Astrocyte (in vitro differentiated cells and primary cell): ENCODE results near the gene ZNF19. TPM values are rescaled to one million over a fixed set of nuclear protein-coding genes. Genes with fewer than 3 reads are reported as not detected.

ENCODE experiments used
- DNase-seq: peaks from one replicate; pipeline ENCODE4 v3.0.0-alpha.2; 2010; ENCODE audit warnings: low read depth
- FAIRE-seq: peaks from 2 replicates; lab custom pipeline; 2011; peaks lifted over from hg19 to GRCh38; lab: Jason Lieb, UNC
- H2AFZ ChIP-seq: 2 replicates; pipeline ENCODE4 v1.6.0; 2012; ENCODE audit warnings: low read depth, low read length, inconsistent platforms
- H3K27ac ChIP-seq: 2 replicates; pipeline ENCODE4 v1.5.1; 2011; ENCODE audit warnings: low read depth, low read length, inconsistent platforms
- H3K27me3 ChIP-seq: 2 replicates; pipeline ENCODE4 v1.6.0; 2011; ENCODE audit warnings: low read length, inconsistent platforms; ENCODE audit not compliant: insufficient read depth
- H3K36me3 ChIP-seq: 2 replicates; pipeline ENCODE4 v1.5.1; 2011; ENCODE audit warnings: low read length, inconsistent platforms; ENCODE audit not compliant: insufficient read depth
- H3K4me1 ChIP-seq: 2 replicates; pipeline ENCODE4 v1.5.1; 2011; ENCODE audit warnings: low read length, inconsistent platforms; ENCODE audit not compliant: insufficient read depth
- H3K4me2 ChIP-seq: 2 replicates; pipeline ENCODE4 v1.6.0; 2012; ENCODE audit warnings: low read length, inconsistent platforms
- H3K4me3 ChIP-seq: 2 replicates; pipeline ENCODE4 v1.5.1; 2011; ENCODE audit warnings: low read depth, mild to moderate bottlenecking, low read length, inconsistent platforms; ENCODE audit not compliant: insufficient read depth
- H3K79me2 ChIP-seq: 2 replicates; pipeline ENCODE4 v1.6.0; 2012; ENCODE audit warnings: mild to moderate bottlenecking, low read length, inconsistent platforms; ENCODE audit not compliant: insufficient read depth
- H3K9ac ChIP-seq: 2 replicates; pipeline ENCODE4 v1.6.0; 2012; ENCODE audit warnings: mild to moderate bottlenecking, low read length, inconsistent platforms
- H3K9me3 ChIP-seq: 2 replicates; pipeline ENCODE4 v1.5.1; 2012; ENCODE audit warnings: low read depth, mild to moderate bottlenecking, low read length, inconsistent platforms; ENCODE audit not compliant: insufficient read depth
- H4K20me1 ChIP-seq: 2 replicates; pipeline ENCODE4 v1.6.0; 2012; ENCODE audit warnings: low read length, inconsistent platforms; ENCODE audit not compliant: insufficient read depth
- H3K27ac Mint-ChIP-seq: one replicate; pipeline ENCODE4 v1.8.0; 2021; ENCODE audit warnings: mild to moderate bottlenecking, mixed read lengths; ENCODE audit not compliant: unreplicated experiment
- H3K27me3 Mint-ChIP-seq: one replicate; pipeline ENCODE4 v1.8.0; 2021; ENCODE audit warnings: low read depth, mixed read lengths; ENCODE audit not compliant: unreplicated experiment
- H3K36me3 Mint-ChIP-seq: one replicate; pipeline ENCODE4 v1.8.0; 2021; ENCODE audit warnings: low read depth, mixed read lengths; ENCODE audit not compliant: unreplicated experiment
- H3K4me1 Mint-ChIP-seq: one replicate; pipeline ENCODE4 v1.8.0; 2021; ENCODE audit warnings: low read depth, mixed read lengths; ENCODE audit not compliant: unreplicated experiment
- H3K4me3 Mint-ChIP-seq: one replicate; pipeline ENCODE4 v1.8.0; 2021; ENCODE audit warnings: mild to moderate bottlenecking, moderate library complexity, mixed read lengths; ENCODE audit not compliant: unreplicated experiment
- H3K9me3 Mint-ChIP-seq: one replicate; pipeline ENCODE4 v1.8.0; 2021; ENCODE audit warnings: mild to moderate bottlenecking, mixed read lengths; ENCODE audit not compliant: unreplicated experiment
- CTCF ChIP-seq: IDR thresholded peaks from 2 replicates; pipeline ENCODE4 v1.5.1; 2011; ENCODE audit warnings: low read depth, mild to moderate bottlenecking, inconsistent platforms, low read length, moderate library complexity; ENCODE audit not compliant: insufficient read depth
- EZH2 ChIP-seq: IDR thresholded peaks from 2 replicates; pipeline ENCODE4 v1.6.1; 2012; ENCODE audit warnings: mild to moderate bottlenecking, low read length, inconsistent platforms; ENCODE audit not compliant: insufficient read depth
- total RNA-seq: library from RNA; stranded (reverse); gene quantifications from 2 replicates; pipeline ENCODE4 v1.2.1, GENCODE V29; 2021

The ZNF19 gene
- total RNA-seq, 1 donor from 2014 or later: 2.9 TPM

GRCh38 chr16:71426880-71427615, 62.1 kb downstream of the ZNF19 start:
- Mint-ChIP-seq H3K4me1 (no peaks in the 10 kb centered on the region), H3K27ac (peak overlapping the region; percentile 66), H3K9me3 (peaks cover 1% of the 10 kb centered on the region), H3K27me3 (peaks cover 43% of the 10 kb centered on the region), H3K36me3 (no peaks in the 10 kb centered on the region), H3K4me3 (peak overlapping the region; percentile 20)
- FAIRE-seq (no peak), DNase-seq (no peak)
- Histone ChIP-seq H3K27ac (no peak overlapping the region), H3K4me3 (no peak overlapping the region), H3K36me3 (no peaks in the 10 kb centered on the region), H3K27me3 (peaks cover 3% of the 10 kb centered on the region), H3K79me2 (no peaks in the 10 kb centered on the region), H3K4me1 (no peaks in the 10 kb centered on the region), H3K9me3 (no peaks in the 10 kb centered on the region), H4K20me1 (no peaks in the 10 kb centered on the region), H2AFZ (no peak overlapping the region), H3K9ac (no peak overlapping the region), H3K4me2 (no peak overlapping the region)
- TF ChIP-seq EZH2: no peak
- no peak for TF ChIP-seq CTCF

GRCh38 chr16:71426069-71426879, 62.9 kb downstream of the ZNF19 start:
- Histone ChIP-seq H3K9ac (no peak overlapping the region), H3K79me2 (no peaks in the 10 kb centered on the region), H3K36me3 (no peaks in the 10 kb centered on the region), H4K20me1 (no peaks in the 10 kb centered on the region), H2AFZ (peak overlapping the region; percentile 64), H3K4me1 (no peaks in the 10 kb centered on the region), H3K4me2 (peak overlapping the region; percentile 79), H3K27me3 (peaks cover 3% of the 10 kb centered on the region), H3K27ac (no peak overlapping the region), H3K9me3 (no peaks in the 10 kb centered on the region), H3K4me3 (peak overlapping the region; percentile 53)
- no peaks in the 10 kb centered on the region for H3K4me1 Mint-ChIP-seq
- no peak for TF ChIP-seq CTCF
- TF ChIP-seq EZH2: no peak
- H3K27ac Mint-ChIP-seq: peak overlapping the region; percentile 56
- peak; percentile 20 for FAIRE-seq
- H3K4me3 Mint-ChIP-seq: peak overlapping the region; percentile 85
- DNase-seq: peak; percentile 87
- H3K27me3 Mint-ChIP-seq: peaks cover 39% of the 10 kb centered on the region
- no peaks in the 10 kb centered on the region for H3K36me3 Mint-ChIP-seq
- H3K9me3 Mint-ChIP-seq: peaks cover 1% of the 10 kb centered on the region
